HEK293 (cell line): ENCODE measurements around the gene CORO7.
A peak's percentile ranks its signal among the peaks of the same experiment; 100 is the strongest.

Experiments
- CTCF ChIA-PET: fragments of 350-600 bp; formaldehyde crosslinking; extraction: SDS; loops from one replicate; lab custom pipeline; 2021; ENCODE audit warnings: antibody characterized with exemption; lab: Yijun Ruan, JAX
- POLR2A ChIA-PET: fragments of 300-600 bp; formaldehyde crosslinking; extraction: SDS; loops from one replicate; lab custom pipeline; 2020; ENCODE audit warnings: antibody characterized with exemption, inconsistent platforms; lab: Yijun Ruan, JAX
- H3K27ac ChIP-seq: fragments of 200-500 bp; sonication (Bioruptor generic); 2 replicates; pipeline ENCODE4 v1.5.1; 2014; ENCODE audit warnings: low read depth, low read length, control low read depth, inconsistent platforms; ENCODE audit errors: extremely low read depth
- H3K36me3 ChIP-seq, 2 experiments: fragments of 200-500 bp in 1 of 2; sonication (Bioruptor generic) in 1 of 2; 1 replicate in 1 of 2; 2 replicates in 1 of 2; pipeline ENCODE4 v1.5.1; 2014 to 2017; ENCODE audit warnings: inconsistent platforms in 2 of 2, low read length in 2 of 2; ENCODE audit not compliant: control insufficient read depth in 2 of 2, insufficient read depth in 1 of 2
- H3K4me1 ChIP-seq: fragments of 200-500 bp; sonication (Bioruptor generic); 2 replicates; pipeline ENCODE4 v1.5.1; 2014; ENCODE audit warnings: mild to moderate bottlenecking, low read length, inconsistent platforms; ENCODE audit not compliant: control insufficient read depth, insufficient read depth
- H3K4me3 ChIP-seq: 2 replicates; pipeline ENCODE4 v1.5.1; 2011; ENCODE audit warnings: low read depth, mild to moderate bottlenecking, control low read depth, low read length, moderate library complexity
- H3K9me3 ChIP-seq: fragments of 200-500 bp; sonication (Bioruptor generic); 2 replicates; pipeline ENCODE4 v1.5.1; 2014; ENCODE audit warnings: low read depth, low read length, inconsistent platforms; ENCODE audit not compliant: control insufficient read depth, insufficient read depth
- BCL11B ChIP-seq: fragments of 450-650 bp; formaldehyde crosslinking; IDR thresholded peaks from 2 replicates; pipeline ENCODE4 v1.5.1; 2016; ENCODE audit warnings: low read depth, missing biosample characterization, missing genetic modification characterization
- FEZF1 ChIP-seq: fragments of 450-650 bp; formaldehyde crosslinking; IDR thresholded peaks from 2 replicates; pipeline ENCODE4 v1.5.1; 2016; ENCODE audit warnings: missing biosample characterization, missing genetic modification characterization
- HOXC10 ChIP-seq: sonication (generic); formaldehyde crosslinking; IDR thresholded peaks from 2 replicates; pipeline ENCODE4 v1.8.1; 2023; ENCODE audit warnings: mild to moderate bottlenecking, missing genetic modification reagents
- MEIS1 ChIP-seq: sonication (generic); formaldehyde crosslinking; IDR thresholded peaks from 2 replicates; pipeline ENCODE4 v1.8.1; 2022; ENCODE audit warnings: missing genetic modification reagents, mild to moderate bottlenecking, borderline replicate concordance
- PRDM1 ChIP-seq: fragments of 450-650 bp; formaldehyde crosslinking; IDR thresholded peaks from 2 replicates; pipeline ENCODE4; 2016; ENCODE audit warnings: missing biosample characterization, missing genetic modification characterization
- PRDM2 ChIP-seq: fragments of 450-650 bp; formaldehyde crosslinking; IDR thresholded peaks from 2 replicates; pipeline ENCODE4 v1.5.1; 2016; ENCODE audit warnings: missing biosample characterization, missing genetic modification characterization, borderline replicate concordance
- SCRT1 ChIP-seq: fragments of 450-650 bp; formaldehyde crosslinking; IDR thresholded peaks from 2 replicates; pipeline ENCODE4 v1.5.1; 2016; ENCODE audit warnings: missing biosample characterization, missing genetic modification characterization, borderline replicate concordance
- ZBTB48 ChIP-seq: fragments of 450-650 bp; formaldehyde crosslinking; IDR thresholded peaks from 2 replicates; pipeline ENCODE4 v1.5.1; 2016; ENCODE audit warnings: missing biosample characterization, missing genetic modification characterization
- ZFP3 ChIP-seq: fragments of 450-650 bp; formaldehyde crosslinking; IDR thresholded peaks from 2 replicates; pipeline ENCODE4 v1.5.1; 2016; ENCODE audit warnings: low read depth, missing biosample characterization, missing genetic modification characterization
- ZNF112 ChIP-seq: fragments of 450-650 bp; formaldehyde crosslinking; IDR thresholded peaks from 2 replicates; pipeline ENCODE4 v1.5.0; 2017; ENCODE audit warnings: missing biosample characterization, missing genetic modification characterization
- ZNF114 ChIP-seq: fragments of 450-650 bp; formaldehyde crosslinking; IDR thresholded peaks from 2 replicates; pipeline ENCODE4 v1.5.0; 2017; ENCODE audit warnings: missing biosample characterization, missing genetic modification characterization
- ZNF426 ChIP-seq: fragments of 450-650 bp; formaldehyde crosslinking; IDR thresholded peaks from 2 replicates; pipeline ENCODE4 v1.5.1; 2017; ENCODE audit warnings: missing biosample characterization, missing genetic modification characterization, mild to moderate bottlenecking, inconsistent platforms, moderate library complexity
- ZNF48 ChIP-seq: fragments of 450-650 bp; formaldehyde crosslinking; IDR thresholded peaks from 2 replicates; pipeline ENCODE4 v1.5.1; 2016; ENCODE audit warnings: missing biosample characterization, missing genetic modification characterization
- ZNF501 ChIP-seq: fragments of 450-650 bp; formaldehyde crosslinking; IDR thresholded peaks from 2 replicates; pipeline ENCODE4 v1.5.1; 2016; ENCODE audit warnings: missing biosample characterization, missing genetic modification characterization
- ZNF529 ChIP-seq: fragments of 450-650 bp; formaldehyde crosslinking; IDR thresholded peaks from 2 replicates; pipeline ENCODE4 v1.5.1; 2017; ENCODE audit warnings: missing genetic modification characterization, missing biosample characterization; ENCODE audit not compliant: insufficient replicate concordance
- ZNF658 ChIP-seq: fragments of 450-650 bp; formaldehyde crosslinking; IDR thresholded peaks from 2 replicates; pipeline ENCODE4; 2016; ENCODE audit warnings: missing biosample characterization, missing genetic modification characterization
- ZNF670 ChIP-seq: fragments of 450-650 bp; formaldehyde crosslinking; IDR thresholded peaks from 2 replicates; pipeline ENCODE4 v1.5.1; 2016; ENCODE audit warnings: missing biosample characterization, missing genetic modification characterization, low read depth
- ZNF677 ChIP-seq: fragments of 450-650 bp; IDR thresholded peaks from 2 replicates; pipeline ENCODE4 v1.5.0; 2018; ENCODE audit warnings: missing biosample characterization, mild to moderate bottlenecking, missing genetic modification characterization, moderate library complexity
- ZNF747 ChIP-seq: fragments of 450-650 bp; formaldehyde crosslinking; IDR thresholded peaks from 2 replicates; pipeline ENCODE4 v1.5.1; 2016; ENCODE audit warnings: missing biosample characterization, missing genetic modification characterization
- ZNF76 ChIP-seq: fragments of 450-650 bp; formaldehyde crosslinking; IDR thresholded peaks from 2 replicates; pipeline ENCODE4; 2016; ENCODE audit warnings: low read depth, missing biosample characterization, missing genetic modification characterization, borderline replicate concordance
- ZNF843 ChIP-seq: fragments of 450-650 bp; formaldehyde crosslinking; IDR thresholded peaks from 2 replicates; pipeline ENCODE4 v1.5.1; 2016; ENCODE audit warnings: missing biosample characterization, missing genetic modification characterization
- ZSCAN16 ChIP-seq: fragments of 450-650 bp; formaldehyde crosslinking; IDR thresholded peaks from 2 replicates; pipeline ENCODE4 v1.5.1; 2016; ENCODE audit warnings: missing biosample characterization, missing genetic modification characterization
- TF ChIP-seq, protein P1 (sequence below): fragments of 450-650 bp; formaldehyde crosslinking; IDR thresholded peaks from 2 replicates; pipeline ENCODE4 v1.5.1; 2016; ENCODE audit warnings: missing biosample characterization, missing genetic modification characterization
- TF ChIP-seq, protein P2 (sequence below): fragments of 450-650 bp; formaldehyde crosslinking; conservative IDR thresholded peaks from 2 replicates; pipeline ENCODE4 v1.5.1; 2016; ENCODE audit warnings: low read depth, missing biosample characterization, missing genetic modification characterization

CORO7 gene

GRCh38 chr16:4350787-4351659 lies 65.4 kb downstream of the CORO7 start, which contains the start of gene PAM16:
TSS of gene PAM16 (minus strand) at chr16:4351321. CDS start at chr16:4351234, 87 bp downstream.
- Histone ChIP-seq H3K4me3 (peak within 1 kb of the TSS; percentile 95), H3K27ac (peak within 1 kb of the TSS; percentile 85), H3K9me3 (no peaks in the 10 kb centered on the region), H3K36me3 (peaks cover 0 to 19% of the 10 kb centered on the region in 2 experiments; a peak in 2 of 3 replicates), H3K4me1 (peaks cover 7% of the 10 kb centered on the region; the same call in 1 of the 2 replicates)
- ChIA-PET CTCF (interaction anchor here (0.5 to 3.8 kb wide), 12 partner anchors 8 to 514 kb away, joined by 3 to 39 read pairs (median 4); no protein-coding TSS in a partner anchor), POLR2A (interaction anchor here (0.6 to 1.8 kb wide), 6 partner anchors 23 to 78 kb away, joined by 3 to 5 read pairs (median 4); partner anchors contain the start of gene TFAP4)
- TF ChIP-seq ZNF747: no peak
- TF ChIP-seq ZNF76 (tag by site-specific recombination): no peak; the same call in 1 of the 2 replicates
- TF ChIP-seq ZFP3: no peak
- TF ChIP-seq ZNF112 (tag by site-specific recombination): no peak
- TF ChIP-seq, protein P1, sequence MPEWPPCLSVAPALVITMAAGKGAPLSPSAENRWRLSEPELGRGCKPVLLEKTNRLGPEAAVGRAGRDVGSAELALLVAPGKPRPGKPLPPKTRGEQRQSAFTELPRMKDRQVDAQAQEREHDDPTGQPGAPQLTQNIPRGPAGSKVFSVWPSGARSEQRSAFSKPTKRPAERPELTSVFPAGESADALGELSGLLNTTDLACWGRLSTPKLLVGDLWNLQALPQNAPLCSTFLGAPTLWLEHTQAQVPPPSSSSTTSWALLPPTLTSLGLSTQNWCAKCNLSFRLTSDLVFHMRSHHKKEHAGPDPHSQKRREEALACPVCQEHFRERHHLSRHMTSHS: no peak
- no peak for TF ChIP-seq ZNF48 (tag by site-specific recombination)
- TF ChIP-seq ZNF529 (tag by site-specific recombination): no peak
- no peak for TF ChIP-seq ZBTB48
- peak; percentile 72 for TF ChIP-seq ZNF677
- TF ChIP-seq ZNF658 (tag by site-specific recombination): no peak
- no peak for TF ChIP-seq HOXC10
- TF ChIP-seq ZSCAN16: no peak
- TF ChIP-seq ZNF114: no peak
- TF ChIP-seq PRDM2 (tag by site-specific recombination): 0 out of 2 replicates have a peak, but pooled peaks have one; percentile 39
- no peak for TF ChIP-seq PRDM1 (tag by site-specific recombination)
- TF ChIP-seq, protein P2, sequence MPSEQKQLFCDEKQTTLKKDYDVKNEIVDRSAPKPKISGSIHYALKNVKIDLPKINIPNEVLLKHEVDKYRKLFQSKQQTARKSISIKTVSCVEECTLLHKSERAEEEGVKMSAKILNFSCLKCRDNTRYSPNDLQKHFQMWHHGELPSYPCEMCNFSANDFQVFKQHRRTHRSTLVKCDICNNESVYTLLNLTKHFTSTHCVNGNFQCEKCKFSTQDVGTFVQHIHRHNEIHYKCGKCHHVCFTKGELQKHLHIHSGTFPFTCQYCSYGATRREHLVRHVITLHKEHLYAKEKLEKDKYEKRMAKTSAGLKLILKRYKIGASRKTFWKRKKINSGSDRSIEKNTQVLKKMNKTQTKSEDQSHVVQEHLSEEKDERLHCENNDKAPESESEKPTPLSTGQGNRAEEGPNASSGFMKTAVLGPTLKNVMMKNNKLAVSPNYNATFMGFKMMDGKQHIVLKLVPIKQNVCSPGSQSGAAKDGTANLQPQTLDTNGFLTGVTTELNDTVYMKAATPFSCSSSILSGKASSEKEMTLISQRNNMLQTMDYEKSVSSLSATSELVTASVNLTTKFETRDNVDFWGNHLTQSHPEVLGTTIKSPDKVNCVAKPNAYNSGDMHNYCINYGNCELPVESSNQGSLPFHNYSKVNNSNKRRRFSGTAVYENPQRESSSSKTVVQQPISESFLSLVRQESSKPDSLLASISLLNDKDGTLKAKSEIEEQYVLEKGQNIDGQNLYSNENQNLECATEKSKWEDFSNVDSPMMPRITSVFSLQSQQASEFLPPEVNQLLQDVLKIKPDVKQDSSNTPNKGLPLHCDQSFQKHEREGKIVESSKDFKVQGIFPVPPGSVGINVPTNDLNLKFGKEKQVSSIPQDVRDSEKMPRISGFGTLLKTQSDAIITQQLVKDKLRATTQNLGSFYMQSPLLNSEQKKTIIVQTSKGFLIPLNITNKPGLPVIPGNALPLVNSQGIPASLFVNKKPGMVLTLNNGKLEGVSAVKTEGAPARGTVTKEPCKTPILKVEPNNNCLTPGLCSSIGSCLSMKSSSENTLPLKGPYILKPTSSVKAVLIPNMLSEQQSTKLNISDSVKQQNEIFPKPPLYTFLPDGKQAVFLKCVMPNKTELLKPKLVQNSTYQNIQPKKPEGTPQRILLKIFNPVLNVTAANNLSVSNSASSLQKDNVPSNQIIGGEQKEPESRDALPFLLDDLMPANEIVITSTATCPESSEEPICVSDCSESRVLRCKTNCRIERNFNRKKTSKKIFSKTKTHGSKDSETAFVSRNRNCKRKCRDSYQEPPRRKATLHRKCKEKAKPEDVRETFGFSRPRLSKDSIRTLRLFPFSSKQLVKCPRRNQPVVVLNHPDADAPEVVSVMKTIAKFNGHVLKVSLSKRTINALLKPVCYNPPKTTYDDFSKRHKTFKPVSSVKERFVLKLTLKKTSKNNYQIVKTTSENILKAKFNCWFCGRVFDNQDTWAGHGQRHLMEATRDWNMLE (tag by site-specific recombination): no peak
- TF ChIP-seq FEZF1 (tag by site-specific recombination): no peak
- TF ChIP-seq ZNF501 (tag by site-specific recombination): no peak
- TF ChIP-seq ZNF426 (tag by site-specific recombination): no peak
- TF ChIP-seq ZNF670: no peak
- no peak for TF ChIP-seq MEIS1
- TF ChIP-seq SCRT1 (tag by site-specific recombination): no peak
- 0 out of 2 replicates have a peak, but pooled peaks have one; percentile 15 for TF ChIP-seq BCL11B (tag by site-specific recombination)
- no peak for TF ChIP-seq ZNF843
